GM12892 (cell line): Measurements from ENCODE around the gene CRTAC1.

Experiments
- DNase-seq: peaks from one replicate; pipeline ENCODE4 v3.0.0; 2011; ENCODE audit not compliant: insufficient read length
- FAIRE-seq: peaks from 2 replicates; lab custom pipeline; 2011; peaks lifted over from hg19 to GRCh38; lab: Jason Lieb, UNC
- POLR2A ChIP-seq: IDR thresholded peaks from 2 replicates; pipeline ENCODE4 v1.6.1; 2011; ENCODE audit warnings: low read depth, low read length, control low read depth
- POLR2AphosphoS5 ChIP-seq: IDR thresholded peaks from 2 replicates; pipeline ENCODE4 v1.6.1; 2011; ENCODE audit warnings: low read depth, low read length, control low read depth
- TAF1 ChIP-seq: IDR thresholded peaks from 2 replicates; pipeline ENCODE4 v1.6.1; 2011; ENCODE audit warnings: low read depth, mild to moderate bottlenecking, control low read depth, low read length, borderline replicate concordance

Gene CRTAC1

GRCh38 chr10:97944772-97945171 lies 85.6 kb downstream of the CRTAC1 start:
- FAIRE-seq (no peak), DNase-seq (no peak)
- no peak for TF ChIP-seq TAF1

- TF ChIP-seq POLR2AphosphoS5 (no peak), TAF1 (no peak), POLR2A (no peak)
- DNase-seq (no peak), FAIRE-seq (no peak)
Observed at GRCh38 chr10:97943294-97943693, 87.1 kb downstream of the CRTAC1 start.

GRCh38 chr10:97940534-97940933 lies 89.9 kb downstream of the CRTAC1 start:
- FAIRE-seq (no peak), DNase-seq (no peak)
- TF ChIP-seq TAF1 (no peak), POLR2AphosphoS5 (no peak), POLR2A (no peak)

GRCh38 chr10:97939446-97939990 lies 90.9 kb downstream of the CRTAC1 start:
- DNase-seq, result no peak
- no peak for FAIRE-seq
- TF ChIP-seq TAF1, result no peak
- TF ChIP-seq POLR2AphosphoS5, result no peak
- no peak for TF ChIP-seq POLR2A

- no peak for TF ChIP-seq POLR2AphosphoS5
- TF ChIP-seq POLR2A, result no peak
- TF ChIP-seq TAF1, result no peak
- FAIRE-seq, result no peak
Observed at GRCh38 chr10:97937928-97938327, 92.5 kb downstream of the CRTAC1 start.

GRCh38 chr10:97937054-97937453 lies 93.4 kb downstream of the CRTAC1 start:
- DNase-seq, result no peak
- TF ChIP-seq POLR2A (no peak), TAF1 (no peak), POLR2AphosphoS5 (no peak)
- FAIRE-seq, result no peak

More at GRCh38 chr10:97937928-97938327, 92.5 kb downstream of the CRTAC1 start:
- no peak for DNase-seq

GRCh38 chr10:97936126-97936525 lies 94.3 kb downstream of the CRTAC1 start:
- DNase-seq, result no peak
- TF ChIP-seq POLR2AphosphoS5 (no peak), POLR2A (no peak)
- no peak for FAIRE-seq

- no peak for DNase-seq
- FAIRE-seq, result no peak
- TF ChIP-seq POLR2AphosphoS5 (no peak), TAF1 (no peak), POLR2A (no peak)
Observed at GRCh38 chr10:97932932-97933530, 97.4 kb downstream of the CRTAC1 start.

GRCh38 chr10:97931041-97931440 lies 99.4 kb downstream of the CRTAC1 start:
- FAIRE-seq, result no peak
- TF ChIP-seq TAF1 (no peak), POLR2A (no peak), POLR2AphosphoS5 (no peak)

GRCh38 chr10:97928897-97929296 lies 101.5 kb downstream of the CRTAC1 start:
- FAIRE-seq, result no peak
- no peak for DNase-seq
- no peak for TF ChIP-seq TAF1
- TF ChIP-seq POLR2A, result no peak
- no peak for TF ChIP-seq POLR2AphosphoS5

More at GRCh38 chr10:97931041-97931440, 99.4 kb downstream of the CRTAC1 start:
- no peak for DNase-seq

GRCh38 chr10:97927622-97928021 lies 102.8 kb downstream of the CRTAC1 start:
- TF ChIP-seq TAF1 (no peak), POLR2A (no peak), POLR2AphosphoS5 (no peak)
- DNase-seq (no peak), FAIRE-seq (no peak)

- no peak for FAIRE-seq
- no peak for TF ChIP-seq POLR2A
- no peak for TF ChIP-seq TAF1
- no peak for TF ChIP-seq POLR2AphosphoS5
- DNase-seq, result no peak
Observed at GRCh38 chr10:97926055-97926454, 104.4 kb downstream of the CRTAC1 start.
